Astrocyte of the cerebellum (primary cell): ENCODE results near the gene SERPINE2.

Experiments used
- DNase-seq: peaks from one replicate; pipeline ENCODE4 v3.0.0-alpha.2; 2011; ENCODE audit warnings: low read depth
- H3K4me3 ChIP-seq: 2 replicates; pipeline ENCODE4 v1.5.1; 2011; ENCODE audit warnings: mild to moderate bottlenecking, low read depth, low read length, moderate library complexity
- CTCF ChIP-seq: IDR thresholded peaks from 2 replicates; pipeline ENCODE4 v1.5.1; 2012; ENCODE audit warnings: low read length, low read depth, moderate library complexity, mild to moderate bottlenecking; ENCODE audit errors: missing control alignments
- in situ Hi-C: cut with HindIII; loops from 2 replicates; pipeline ENCODE4 v1.10.0; 2017; ENCODE audit warnings: low sequenced_read_pairs

SERPINE2 gene

GRCh38 chr2:224030786-224031185, 8.3 kb downstream of the SERPINE2 start:
- no peak for TF ChIP-seq CTCF
- no peak for DNase-seq
- no peak overlapping the region for H3K4me3 ChIP-seq
- in situ Hi-C loops = no loop called here

- H3K4me3 ChIP-seq = no peak overlapping the region
- in situ Hi-C loops = no loop called here
- DNase-seq = no peak
- TF ChIP-seq CTCF = no peak
Measured at GRCh38 chr2:224029876-224030275, 9.2 kb downstream of the SERPINE2 start.

- in situ Hi-C loops = no loop called here
Measured at GRCh38 chr2:224027931-224028330, 11.2 kb downstream of the SERPINE2 start.

GRCh38 chr2:224027070-224027469, 12.0 kb downstream of the SERPINE2 start:
- in situ Hi-C loops = no loop called here
- H3K4me3 ChIP-seq = no peak overlapping the region
- TF ChIP-seq CTCF = no peak
- DNase-seq = no peak

More at GRCh38 chr2:224027931-224028330, 11.2 kb downstream of the SERPINE2 start:
- H3K4me3 ChIP-seq = no peak overlapping the region
- TF ChIP-seq CTCF = no peak
- no peak for DNase-seq

- DNase-seq = no peak
- H3K4me3 ChIP-seq = no peak overlapping the region
- in situ Hi-C loops = no loop called here
- TF ChIP-seq CTCF = no peak
Measured at GRCh38 chr2:224025874-224026273, 13.2 kb downstream of the SERPINE2 start.

- H3K4me3 ChIP-seq = no peak overlapping the region
- no peak for TF ChIP-seq CTCF
- DNase-seq = no peak
- in situ Hi-C loops = no loop called here
Measured at GRCh38 chr2:224024270-224024669, 14.8 kb downstream of the SERPINE2 start.

GRCh38 chr2:224023188-224023587, 15.9 kb downstream of the SERPINE2 start:
- no peak for DNase-seq
- H3K4me3 ChIP-seq = no peak overlapping the region
- in situ Hi-C loops = no loop called here
- no peak for TF ChIP-seq CTCF
